AG04450 (cell line): ENCODE measurements around the gene PROKR1. TPM values are rescaled to one million over a fixed set of nuclear protein-coding genes. Genes with fewer than 3 reads are reported as not detected.

Source experiments
- CTCF ChIA-PET: fragments of 300-600, 350-600 bp; formaldehyde crosslinking; extraction: SDS; loops from one replicate; lab custom pipeline; 2022; ENCODE audit warnings: antibody characterized with exemption, inconsistent platforms; lab: Charles Lee
- POLR2A ChIA-PET: fragments of 350-600 bp; formaldehyde crosslinking; extraction: SDS; loops from one replicate; lab custom pipeline; 2021; ENCODE audit warnings: antibody characterized with exemption, inconsistent platforms; lab: Yijun Ruan, JAX
- DNase-seq: peaks from one replicate; pipeline ENCODE4 v3.0.0-alpha.2; 2011; ENCODE audit warnings: low read depth, low spot score
- H3K27ac ChIP-seq: one replicate; pipeline ENCODE4 v1.5.1; 2012; ENCODE audit warnings: low read depth, low read length, control low read depth
- H3K27me3 ChIP-seq: one replicate; pipeline ENCODE4 v1.6.0; 2012; ENCODE audit warnings: low read length; ENCODE audit not compliant: control insufficient read depth, insufficient read depth
- H3K4me3 ChIP-seq: 2 replicates; pipeline ENCODE4 v1.5.1; 2011; ENCODE audit warnings: mild to moderate bottlenecking, low read depth, low read length, control low read depth
- H3K9me3 ChIP-seq: 2 replicates; pipeline ENCODE4 v1.5.1; 2012; ENCODE audit warnings: low read length; ENCODE audit not compliant: control insufficient read depth, insufficient read depth
- polyA plus RNA-seq: library from polyadenylated mRNA; depleted of rRNA; stranded (reverse); fragments of >200 nt; gene quantifications from 2 replicates; pipeline ENCODE4 v1.2.3, GENCODE V29; 2011
- TF ChIP-seq, protein P1 (sequence below): IDR thresholded peaks from 2 replicates; pipeline ENCODE4 v1.5.1; 2011; ENCODE audit warnings: low read depth, low read length, control low read depth, inconsistent platforms

Gene PROKR1
- polyA plus RNA-seq, 1 experiment = not detected

DNA sequence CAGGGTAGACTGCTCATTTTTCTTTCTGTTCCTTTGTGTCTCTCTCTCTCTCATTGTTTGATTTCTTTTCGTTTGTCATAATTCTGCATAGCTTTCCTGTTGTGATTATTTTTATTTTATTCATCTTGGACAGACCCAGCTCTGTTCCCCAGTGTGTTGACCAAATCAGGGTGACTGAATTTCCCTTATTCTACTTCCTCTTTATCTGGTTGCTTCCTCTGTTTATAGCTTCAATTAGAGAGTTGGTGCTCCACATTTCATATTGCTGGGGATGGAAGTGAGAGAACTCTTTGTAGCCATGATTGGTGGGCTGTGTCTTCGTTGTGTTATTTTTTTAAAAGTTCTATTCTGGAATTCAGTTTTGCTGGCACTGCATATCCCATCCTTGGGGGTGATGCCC, 19.1 kb downstream of the PROKR1 start:
- CTCF ChIA-PET = no interaction called here

DNA sequence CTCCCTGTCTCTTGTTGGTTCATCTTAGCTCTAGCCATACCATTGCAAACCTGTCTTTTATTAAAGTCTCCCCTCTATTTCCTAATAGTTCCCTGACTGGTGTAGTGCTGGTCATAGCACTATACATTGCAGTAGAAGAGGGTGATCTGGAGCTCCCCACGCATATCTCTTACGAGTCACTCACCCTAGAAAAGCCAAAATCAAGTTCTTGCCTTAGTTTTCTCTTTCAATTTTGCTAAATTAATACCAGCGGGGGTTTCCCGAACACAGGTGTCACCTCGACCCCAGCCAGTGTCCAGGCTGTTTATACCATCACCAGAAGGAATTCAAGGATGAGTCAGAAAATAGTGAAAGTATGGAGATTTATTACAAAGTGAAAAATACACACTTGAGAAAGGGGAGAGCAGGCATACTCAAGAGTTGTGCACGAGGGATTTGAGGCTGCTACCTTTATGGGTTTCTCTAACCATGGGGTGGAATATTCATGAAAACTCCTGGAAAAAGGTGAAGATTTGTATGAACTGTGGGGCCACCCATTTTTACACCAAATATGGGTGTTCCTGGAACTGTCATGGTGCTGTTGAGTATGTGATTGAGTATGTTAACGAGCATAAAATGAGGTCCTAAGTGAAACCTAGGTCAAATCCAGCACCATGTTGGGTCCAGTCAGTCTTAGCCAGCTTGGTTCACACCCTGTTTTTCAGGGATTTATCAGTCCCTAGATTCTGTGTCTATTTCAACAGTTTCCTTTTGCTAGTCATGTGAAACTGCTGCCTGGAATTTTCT, 20.2 kb downstream of the PROKR1 start:
- H3K27me3 ChIP-seq = peaks cover 13% of the 10 kb centered on the region
- H3K27ac ChIP-seq = no peak overlapping the region
- TF ChIP-seq, protein P1, sequence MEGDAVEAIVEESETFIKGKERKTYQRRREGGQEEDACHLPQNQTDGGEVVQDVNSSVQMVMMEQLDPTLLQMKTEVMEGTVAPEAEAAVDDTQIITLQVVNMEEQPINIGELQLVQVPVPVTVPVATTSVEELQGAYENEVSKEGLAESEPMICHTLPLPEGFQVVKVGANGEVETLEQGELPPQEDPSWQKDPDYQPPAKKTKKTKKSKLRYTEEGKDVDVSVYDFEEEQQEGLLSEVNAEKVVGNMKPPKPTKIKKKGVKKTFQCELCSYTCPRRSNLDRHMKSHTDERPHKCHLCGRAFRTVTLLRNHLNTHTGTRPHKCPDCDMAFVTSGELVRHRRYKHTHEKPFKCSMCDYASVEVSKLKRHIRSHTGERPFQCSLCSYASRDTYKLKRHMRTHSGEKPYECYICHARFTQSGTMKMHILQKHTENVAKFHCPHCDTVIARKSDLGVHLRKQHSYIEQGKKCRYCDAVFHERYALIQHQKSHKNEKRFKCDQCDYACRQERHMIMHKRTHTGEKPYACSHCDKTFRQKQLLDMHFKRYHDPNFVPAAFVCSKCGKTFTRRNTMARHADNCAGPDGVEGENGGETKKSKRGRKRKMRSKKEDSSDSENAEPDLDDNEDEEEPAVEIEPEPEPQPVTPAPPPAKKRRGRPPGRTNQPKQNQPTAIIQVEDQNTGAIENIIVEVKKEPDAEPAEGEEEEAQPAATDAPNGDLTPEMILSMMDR = no peak
- DNase-seq = no peak
- no peak overlapping the region for H3K4me3 ChIP-seq
- CTCF ChIA-PET = no interaction called here
- POLR2A ChIA-PET = no interaction called here
- no peaks in the 10 kb centered on the region for H3K9me3 ChIP-seq

More for the DNA sequence above, 19.1 kb downstream of the PROKR1 start:
- TF ChIP-seq, protein P1 = no peak
- H3K9me3 ChIP-seq = no peaks in the 10 kb centered on the region
- H3K27ac ChIP-seq = no peak overlapping the region
- DNase-seq = no peak
- POLR2A ChIA-PET = no interaction called here
- H3K4me3 ChIP-seq = no peak overlapping the region
- peaks cover 13% of the 10 kb centered on the region for H3K27me3 ChIP-seq

DNA sequence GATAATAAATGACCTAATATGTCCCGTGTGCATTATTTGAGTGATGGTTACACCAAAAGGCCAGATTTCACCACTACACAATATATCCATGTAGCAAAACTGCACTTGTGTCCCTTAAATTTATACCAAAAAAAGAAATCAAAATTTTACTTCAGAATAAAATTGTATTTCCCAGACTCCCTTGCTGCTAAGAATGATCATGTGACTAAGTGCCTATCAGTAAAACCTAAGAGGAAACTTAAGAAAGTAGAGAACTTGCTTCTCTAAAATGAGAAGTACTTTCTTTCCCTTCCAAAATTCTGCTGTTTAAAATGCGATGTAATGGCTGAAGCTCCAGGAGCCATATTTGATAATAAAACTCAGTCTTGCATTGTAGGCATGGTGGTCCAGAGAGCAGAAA, 24.0 kb downstream of the PROKR1 start:
- Histone ChIP-seq H3K4me3 (no peak overlapping the region), H3K27me3 (peaks cover 7% of the 10 kb centered on the region), H3K9me3 (no peaks in the 10 kb centered on the region), H3K27ac (no peak overlapping the region)
- DNase-seq = no peak
- ChIA-PET POLR2A (no interaction called here), CTCF (no interaction called here)
- TF ChIP-seq, protein P1 = no peak

DNA sequence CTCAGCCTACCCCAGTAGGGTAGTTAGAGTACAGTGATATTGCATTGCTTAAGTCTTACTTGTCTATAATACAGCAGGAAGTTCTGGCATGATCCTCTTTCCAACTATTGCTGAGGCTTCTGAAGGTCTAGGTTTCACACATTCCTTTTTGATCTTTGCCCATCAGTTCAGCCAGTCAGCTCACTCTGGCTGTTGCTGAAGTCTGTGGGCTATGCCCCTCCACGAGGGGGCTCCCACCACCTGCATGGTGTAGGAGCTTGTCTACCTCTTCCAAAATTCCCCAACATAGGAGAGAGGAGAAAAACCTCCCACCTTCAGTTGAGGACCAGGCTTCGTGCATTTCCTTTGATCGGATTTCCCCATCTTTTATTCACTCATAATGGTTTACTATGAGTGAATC, 26.3 kb downstream of the PROKR1 start:
- Histone ChIP-seq H3K27me3 (peaks cover 9% of the 10 kb centered on the region), H3K9me3 (no peaks in the 10 kb centered on the region), H3K27ac (no peak overlapping the region), H3K4me3 (no peak overlapping the region)
- CTCF ChIA-PET = interaction anchor here (1.8 kb wide), 1 partner anchor 82 kb away, joined by 6 read pairs; no protein-coding TSS in a partner anchor
- TF ChIP-seq, protein P1 = no peak
- DNase-seq = no peak
- POLR2A ChIA-PET = no interaction called here

DNA sequence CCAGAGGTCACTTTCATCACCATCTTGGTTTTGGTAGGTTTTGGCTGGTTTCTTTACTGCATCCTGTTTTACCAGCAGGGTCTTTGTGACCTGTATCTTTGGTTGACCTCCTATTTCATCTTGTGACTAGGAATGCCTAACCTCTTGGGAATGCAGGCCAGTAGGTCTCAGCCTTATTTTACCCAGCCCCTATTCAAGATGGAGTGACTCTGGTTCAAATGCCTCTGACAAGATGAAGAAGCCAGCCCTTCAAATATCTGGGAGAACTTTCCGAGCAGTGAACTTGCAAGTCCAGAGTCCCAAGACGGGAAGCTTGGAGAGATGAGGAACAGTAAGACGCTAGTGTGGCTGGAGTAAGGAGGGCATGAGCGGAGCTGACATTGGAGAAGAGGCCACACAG, 28.6 kb downstream of the PROKR1 start:
- DNase-seq = no peak
- TF ChIP-seq, protein P1 = no peak
- H3K9me3 ChIP-seq = no peaks in the 10 kb centered on the region
- peaks cover 16% of the 10 kb centered on the region for H3K27me3 ChIP-seq
- POLR2A ChIA-PET = no interaction called here
- no peak overlapping the region for H3K4me3 ChIP-seq
- H3K27ac ChIP-seq = no peak overlapping the region
- CTCF ChIA-PET = interaction anchor here (1.1 kb wide), 1 partner anchor 37 kb away, joined by 3 read pairs; no protein-coding TSS in a partner anchor
